Right kidney (tissue), 1 donor: Measurements from ENCODE around the gene SEC24C.
"Not testable (repeated sequence)": the region's sequence is repeated elsewhere in the genome, so short reads cannot be mapped to it uniquely, and the experiment has no call there.

Source experiments
- DNase-seq: peaks from one replicate; pipeline ENCODE4 v3.0.0-alpha.2; 2016

The SEC24C gene

GRCh38 chr10:73790886-73791625 is 46.9 kb downstream of the SEC24C start:
- no peak for DNase-seq

GRCh38 chr10:73791871-73792400 is 47.8 kb downstream of the SEC24C start:
- no peak for DNase-seq

GRCh38 chr10:73793456-73793855 is 49.3 kb downstream of the SEC24C start:
- DNase-seq: no peak

- DNase-seq: not testable (repeated sequence)
Observed at GRCh38 chr10:73795491-73795890, 51.3 kb downstream of the SEC24C start.

- DNase-seq: not testable (repeated sequence)
Observed at GRCh38 chr10:73796035-73796434, 51.9 kb downstream of the SEC24C start.

- no peak for DNase-seq
Observed at GRCh38 chr10:73796766-73797165, 52.6 kb downstream of the SEC24C start.

- no peak for DNase-seq
Observed at GRCh38 chr10:73797324-73798025, 53.3 kb downstream of the SEC24C start.

GRCh38 chr10:73798087-73798486 is 53.9 kb downstream of the SEC24C start:
- DNase-seq: no peak

GRCh38 chr10:73798927-73799560 is 54.9 kb downstream of the SEC24C start:
- no peak for DNase-seq

GRCh38 chr10:73799899-73800559 is 55.9 kb downstream of the SEC24C start:
- DNase-seq: no peak

- no peak for DNase-seq
Observed at GRCh38 chr10:73800560-73801252, 56.5 kb downstream of the SEC24C start.

GRCh38 chr10:73801253-73801590 is 57.0 kb downstream of the SEC24C start:
- no peak for DNase-seq

GRCh38 chr10:73802276-73802991 is 58.3 kb downstream of the SEC24C start:
- no peak for DNase-seq

- DNase-seq: no peak
Observed at GRCh38 chr10:73803680-73804286, 59.6 kb downstream of the SEC24C start.

- DNase-seq: no peak
Observed at GRCh38 chr10:73806176-73806950, 62.2 kb downstream of the SEC24C start.

- no peak for DNase-seq
Observed at GRCh38 chr10:73807471-73807870, 63.3 kb downstream of the SEC24C start.

GRCh38 chr10:73808021-73808815 is 64.0 kb downstream of the SEC24C start:
- DNase-seq: no peak

GRCh38 chr10:73809061-73809818 is 65.1 kb downstream of the SEC24C start:
- DNase-seq: no peak

- DNase-seq: no peak
Observed at GRCh38 chr10:73810358-73810734, 66.2 kb downstream of the SEC24C start.
